GM12878 (cell line): ENCODE results near the gene IL16. TPM values are rescaled to one million over a fixed set of nuclear protein-coding genes. Genes with fewer than 3 reads are reported as not detected.

ENCODE experiments used
- ATAC-seq: fragments of 200-7000 bp; cut with Tn5 transposase; 3 replicates; pipeline ENCODE4 v1.9.1; 2020; ENCODE audit warnings: mild to moderate bottlenecking, moderate library complexity
- BruUV-seq: library from RNA; stranded (reverse); fragments of 400-500 nt; replicated peaks from 2 replicates; lab custom pipeline; 2021; lab: Mats Ljungman, UMichigan
- CTCF ChIA-PET: fragments of 300-600 bp; sonication (Branson Sonifier 250); formaldehyde crosslinking; extraction: SDS; loops from one replicate; lab custom pipeline; 2021; ENCODE audit warnings: inconsistent platforms; lab: Yijun Ruan, JAX
- POLR2A ChIA-PET: fragments of 350-600 bp; formaldehyde crosslinking; extraction: SDS; loops from one replicate; lab custom pipeline; 2021; ENCODE audit warnings: inconsistent platforms; lab: Charles Lee
- RAD21 ChIA-PET: fragments of 300-600 bp; sonication (Branson Sonifier 250); formaldehyde crosslinking; loops from one replicate; lab custom pipeline; 2023; ENCODE audit warnings: antibody characterized with exemption; ENCODE audit not compliant: unreplicated experiment; lab: Charles Lee
- SMC1A ChIA-PET: fragments of 300-600 bp; sonication (Branson Sonifier 250); formaldehyde crosslinking; loops from one replicate; lab custom pipeline; 2023; ENCODE audit not compliant: unreplicated experiment, uncharacterized antibody; lab: Charles Lee
- DNase-seq: peaks from one replicate; pipeline ENCODE4 v3.0.0-alpha.2; 2011; ENCODE audit warnings: low read depth, low spot score
- FAIRE-seq: peaks from 3 replicates; lab custom pipeline; 2011; peaks lifted over from hg19 to GRCh38; lab: Jason Lieb, UNC
- H2AFZ ChIP-seq: 2 replicates; pipeline ENCODE4 v1.6.0; 2011; ENCODE audit warnings: low read depth, low read length, control low read depth; ENCODE audit not compliant: control insufficient read depth
- H3K27ac ChIP-seq: 2 replicates; pipeline ENCODE4 v1.5.1; 2011; ENCODE audit warnings: control low read depth; ENCODE audit not compliant: control insufficient read depth, insufficient read depth
- H3K27me3 ChIP-seq, 2 experiments: replicated peaks in 1 of 2; 2 replicates each; pipeline versions ENCODE4 v1.6.0 to v1.6.1; 2011; ENCODE audit warnings: low read length in 1 of 2; ENCODE audit not compliant: control insufficient read depth in 2 of 2, insufficient read depth in 2 of 2
- H3K36me3 ChIP-seq, 2 experiments: 2 replicates each; pipeline ENCODE4 v1.5.1; 2011; ENCODE audit warnings: low read length in 1 of 2; ENCODE audit not compliant: control insufficient read depth in 2 of 2, insufficient read depth in 2 of 2
- H3K4me1 ChIP-seq: 2 replicates; pipeline ENCODE4 v1.6.1; 2011; ENCODE audit warnings: mild to moderate bottlenecking, low read length, moderate library complexity, mixed read lengths; ENCODE audit not compliant: control insufficient read depth, insufficient read depth
- H3K4me2 ChIP-seq: 2 replicates; pipeline ENCODE4 v1.6.0; 2011; ENCODE audit warnings: control low read depth; ENCODE audit not compliant: control insufficient read depth, insufficient read depth
- H3K4me3 ChIP-seq: fragments of 200-600 bp; sonication (generic); 2 replicates; pipeline ENCODE4 v1.5.1; 2016
- H3K79me2 ChIP-seq: 2 replicates; pipeline ENCODE4 v1.6.0; 2011; ENCODE audit warnings: low read length; ENCODE audit not compliant: control insufficient read depth, insufficient read depth
- H3K9ac ChIP-seq: 2 replicates; pipeline ENCODE4 v1.8.0; 2011; ENCODE audit warnings: low read length, control low read depth, mixed read lengths; ENCODE audit not compliant: control insufficient read depth, insufficient read depth
- H3K9me3 ChIP-seq: replicated peaks from 3 replicates; pipeline ENCODE4 v1.5.1; 2011; ENCODE audit warnings: mild to moderate bottlenecking, low read length; ENCODE audit not compliant: control insufficient read depth, insufficient read depth
- H4K20me1 ChIP-seq: 2 replicates; pipeline ENCODE4 v1.6.0; 2011; ENCODE audit not compliant: control insufficient read depth, insufficient read depth
- GATAD2B ChIP-seq: fragments of 450-650 bp; conservative IDR thresholded peaks from 2 replicates; pipeline ENCODE4 v1.6.1; 2017; ENCODE audit warnings: low read depth, mild to moderate bottlenecking, moderate library complexity
- KAT2A ChIP-seq: conservative IDR thresholded peaks from 2 replicates; pipeline ENCODE4 v1.6.1; 2011; ENCODE audit warnings: low read depth, low read length; ENCODE audit not compliant: control insufficient read depth
- NBN ChIP-seq: fragments of 450-650 bp; IDR thresholded peaks from 2 replicates; pipeline ENCODE4 v1.6.1; 2016
- POU2F2 ChIP-seq: IDR thresholded peaks from 3 replicates; pipeline ENCODE4 v1.6.1; 2011; ENCODE audit warnings: low read depth, mild to moderate bottlenecking, low read length, borderline replicate concordance
- RUNX3 ChIP-seq: IDR thresholded peaks from 2 replicates; pipeline ENCODE4 v1.6.1; 2012; ENCODE audit warnings: low read length, inconsistent platforms
- SREBF2 ChIP-seq: IDR thresholded peaks from 2 replicates; pipeline ENCODE4 v1.6.1; 2012; ENCODE audit warnings: mild to moderate bottlenecking, low read length
- TAF1 ChIP-seq: IDR thresholded peaks from 2 replicates; pipeline ENCODE4 v1.6.1; 2011; ENCODE audit warnings: mild to moderate bottlenecking, low read depth, low read length, borderline replicate concordance
- ZNF24 ChIP-seq: fragments of 450-650 bp; IDR thresholded peaks from 2 replicates; pipeline ENCODE4 v1.6.1; 2017; ENCODE audit warnings: antibody characterized with exemption, mild to moderate bottlenecking
- WGBS: methylation state at CpG from one replicate; pipeline ENCODE4 v1.1.6; 2016; ENCODE audit warnings: low lambda C conversion rate; ENCODE audit not compliant: insufficient replicate concordance, insufficient coverage; ENCODE audit errors: missing lambda C conversion rate; 5-methylcytosine and 5-hydroxymethylcytosine counted together
- in situ Hi-C: fragments of 300-500 bp; cut with MboI; formaldehyde crosslinking; loops from 9 replicates; pipeline ENCODE4 v1.14.3; 2018; ENCODE audit warnings: mixed read lengths
- intact Hi-C: fragments of 100-400 bp; cut with micrococcal nuclease; formaldehyde crosslinking; loops from one replicate; pipeline ENCODE4 v1.14.2; 2022; ENCODE audit not compliant: unreplicated experiment
- polyA plus RNA-seq, 11 experiments: library from polyadenylated mRNA; depleted of rRNA in 4 of 11; unstranded in 6 of 11; stranded (reverse) in 5 of 11; fragments of >200 nt; fragmentation: Nextera tagmentation in 4 of 11; fragmentation: Illumina TruSeq in 1 of 11; extraction: Ambion mirVana in 4 of 11; extraction: Trizol in 1 of 11; gene quantifications; 1 replicate in 1 of 11; 2 replicates in 10 of 11; pipeline versions ENCODE4 v1.2.1 to v1.2.3, GENCODE V29; 2011 to 2016; ENCODE audit warnings: inconsistent platforms in 2 of 11, missing spikeins in 2 of 11, low read depth in 1 of 11
- total RNA-seq, 4 experiments: library from RNA; depleted of rRNA in 3 of 4; stranded (reverse); fragments of >200 nt in 3 of 4; fragmentation: Illumina TruSeq in 1 of 4; extraction: Trizol in 1 of 4; gene quantifications; 2 replicates each; pipeline versions ENCODE4 v1.2.1 to v1.2.3, GENCODE V29; 2013 to 2021
- TF ChIP-seq, protein P1 (sequence below): fragments of 450-650 bp; IDR thresholded peaks from 2 replicates; pipeline ENCODE4 v1.6.1; 2016; ENCODE audit warnings: mild to moderate bottlenecking
- TF ChIP-seq, protein P2 (sequence below): IDR thresholded peaks from 2 replicates; pipeline ENCODE4 v1.6.1; 2011; ENCODE audit warnings: mild to moderate bottlenecking, low read depth, low read length, moderate library complexity; ENCODE audit not compliant: insufficient replicate concordance
- TF ChIP-seq, protein P3 (sequence below): fragments of 450-650 bp; IDR thresholded peaks from 2 replicates; pipeline ENCODE4 v1.6.1; 2017; ENCODE audit warnings: mild to moderate bottlenecking, low read depth, inconsistent platforms; ENCODE audit not compliant: poor library complexity, severe bottlenecking
- TF ChIP-seq, protein P4 (sequence below): fragments of 450-650 bp; formaldehyde crosslinking; IDR thresholded peaks from 2 replicates; pipeline ENCODE4 v1.5.0; 2022; ENCODE audit warnings: mild to moderate bottlenecking, missing genetic modification characterization
- TF ChIP-seq, protein P5 (sequence below): fragments of 450-650 bp; conservative IDR thresholded peaks from 2 replicates; pipeline ENCODE4 v1.6.1; 2017; ENCODE audit warnings: mild to moderate bottlenecking, moderate library complexity

IL16 gene
- total and polyA plus RNA-seq, 10 of the 15 experiments (the other 5 are each of a cell fraction or from before 2014, with no cell fraction given): 21.7 to 206 (median 44.5) TPM

DNA sequence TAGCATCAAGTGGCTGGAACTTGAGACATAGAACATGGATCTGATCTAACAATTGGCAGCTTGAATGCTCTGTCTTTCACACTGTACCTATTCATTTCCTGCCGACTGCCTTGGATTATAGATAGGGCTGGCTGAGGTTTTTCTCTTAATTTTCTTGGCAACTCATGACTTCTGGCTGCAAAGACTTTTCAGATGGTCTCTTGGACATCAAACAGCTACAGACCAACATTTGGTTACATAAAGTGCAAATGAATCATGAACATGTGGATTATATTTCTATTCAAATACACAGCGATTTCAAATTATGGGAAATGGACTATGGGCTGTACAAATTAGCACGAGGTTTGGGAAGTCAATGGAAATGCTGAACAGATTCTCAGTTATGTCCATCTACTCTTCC, 26.2 kb upstream of the IL16 start:
- ChIA-PET RAD21 (no interaction called here), CTCF (interaction anchor here (2.0 to 4.0 kb wide), 2 partner anchors 15 to 96 kb away, joined by 4 to 21 read pairs; no protein-coding TSS in a partner anchor), POLR2A (no interaction called here), SMC1A (interaction anchor here (1.1 kb wide), 1 partner anchor 15 kb away, joined by 3 read pairs; no protein-coding TSS in a partner anchor)
- Histone ChIP-seq H3K9me3 (no peaks in the 10 kb centered on the region), H3K27me3 (no peaks in the 10 kb centered on the region), H3K27ac (no peak overlapping the region), H3K4me1 (no peaks in the 10 kb centered on the region), H2AFZ (no peak overlapping the region), H3K79me2 (no peaks in the 10 kb centered on the region), H4K20me1 (no peaks in the 10 kb centered on the region), H3K9ac (no peak overlapping the region), H3K36me3 (no peaks in the 10 kb centered on the region), H3K4me3 (no peak overlapping the region), H3K4me2 (no peak overlapping the region)
- in situ Hi-C loops: no loop called here
- WGBS: 20% methylated on average over 3 of the region's 3 CpGs
- intact Hi-C loops: no loop called here
- ATAC-seq (no peak), DNase-seq (no peak), FAIRE-seq (no peak)
- TF ChIP-seq, protein P1, sequence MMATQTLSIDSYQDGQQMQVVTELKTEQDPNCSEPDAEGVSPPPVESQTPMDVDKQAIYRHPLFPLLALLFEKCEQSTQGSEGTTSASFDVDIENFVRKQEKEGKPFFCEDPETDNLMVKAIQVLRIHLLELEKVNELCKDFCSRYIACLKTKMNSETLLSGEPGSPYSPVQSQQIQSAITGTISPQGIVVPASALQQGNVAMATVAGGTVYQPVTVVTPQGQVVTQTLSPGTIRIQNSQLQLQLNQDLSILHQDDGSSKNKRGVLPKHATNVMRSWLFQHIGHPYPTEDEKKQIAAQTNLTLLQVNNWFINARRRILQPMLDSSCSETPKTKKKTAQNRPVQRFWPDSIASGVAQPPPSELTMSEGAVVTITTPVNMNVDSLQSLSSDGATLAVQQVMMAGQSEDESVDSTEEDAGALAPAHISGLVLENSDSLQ: no peak
- TF ChIP-seq, protein P2, sequence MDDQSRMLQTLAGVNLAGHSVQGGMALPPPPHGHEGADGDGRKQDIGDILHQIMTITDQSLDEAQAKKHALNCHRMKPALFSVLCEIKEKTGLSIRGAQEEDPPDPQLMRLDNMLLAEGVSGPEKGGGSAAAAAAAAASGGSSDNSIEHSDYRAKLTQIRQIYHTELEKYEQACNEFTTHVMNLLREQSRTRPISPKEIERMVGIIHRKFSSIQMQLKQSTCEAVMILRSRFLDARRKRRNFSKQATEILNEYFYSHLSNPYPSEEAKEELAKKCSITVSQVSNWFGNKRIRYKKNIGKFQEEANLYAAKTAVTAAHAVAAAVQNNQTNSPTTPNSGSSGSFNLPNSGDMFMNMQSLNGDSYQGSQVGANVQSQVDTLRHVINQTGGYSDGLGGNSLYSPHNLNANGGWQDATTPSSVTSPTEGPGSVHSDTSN: no peak
- no peak for TF ChIP-seq KAT2A
- no peak for TF ChIP-seq RUNX3
- TF ChIP-seq SREBF2: no peak
- TF ChIP-seq GATAD2B: no peak
- no peak for TF ChIP-seq ZNF24
- TF ChIP-seq, protein P3, sequence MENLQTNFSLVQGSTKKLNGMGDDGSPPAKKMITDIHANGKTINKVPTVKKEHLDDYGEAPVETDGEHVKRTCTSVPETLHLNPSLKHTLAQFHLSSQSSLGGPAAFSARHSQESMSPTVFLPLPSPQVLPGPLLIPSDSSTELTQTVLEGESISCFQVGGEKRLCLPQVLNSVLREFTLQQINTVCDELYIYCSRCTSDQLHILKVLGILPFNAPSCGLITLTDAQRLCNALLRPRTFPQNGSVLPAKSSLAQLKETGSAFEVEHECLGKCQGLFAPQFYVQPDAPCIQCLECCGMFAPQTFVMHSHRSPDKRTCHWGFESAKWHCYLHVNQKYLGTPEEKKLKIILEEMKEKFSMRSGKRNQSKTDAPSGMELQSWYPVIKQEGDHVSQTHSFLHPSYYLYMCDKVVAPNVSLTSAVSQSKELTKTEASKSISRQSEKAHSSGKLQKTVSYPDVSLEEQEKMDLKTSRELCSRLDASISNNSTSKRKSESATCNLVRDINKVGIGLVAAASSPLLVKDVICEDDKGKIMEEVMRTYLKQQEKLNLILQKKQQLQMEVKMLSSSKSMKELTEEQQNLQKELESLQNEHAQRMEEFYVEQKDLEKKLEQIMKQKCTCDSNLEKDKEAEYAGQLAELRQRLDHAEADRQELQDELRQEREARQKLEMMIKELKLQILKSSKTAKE: no peak
- TF ChIP-seq POU2F2: no peak
- TF ChIP-seq TAF1: no peak
- TF ChIP-seq, protein P4, sequence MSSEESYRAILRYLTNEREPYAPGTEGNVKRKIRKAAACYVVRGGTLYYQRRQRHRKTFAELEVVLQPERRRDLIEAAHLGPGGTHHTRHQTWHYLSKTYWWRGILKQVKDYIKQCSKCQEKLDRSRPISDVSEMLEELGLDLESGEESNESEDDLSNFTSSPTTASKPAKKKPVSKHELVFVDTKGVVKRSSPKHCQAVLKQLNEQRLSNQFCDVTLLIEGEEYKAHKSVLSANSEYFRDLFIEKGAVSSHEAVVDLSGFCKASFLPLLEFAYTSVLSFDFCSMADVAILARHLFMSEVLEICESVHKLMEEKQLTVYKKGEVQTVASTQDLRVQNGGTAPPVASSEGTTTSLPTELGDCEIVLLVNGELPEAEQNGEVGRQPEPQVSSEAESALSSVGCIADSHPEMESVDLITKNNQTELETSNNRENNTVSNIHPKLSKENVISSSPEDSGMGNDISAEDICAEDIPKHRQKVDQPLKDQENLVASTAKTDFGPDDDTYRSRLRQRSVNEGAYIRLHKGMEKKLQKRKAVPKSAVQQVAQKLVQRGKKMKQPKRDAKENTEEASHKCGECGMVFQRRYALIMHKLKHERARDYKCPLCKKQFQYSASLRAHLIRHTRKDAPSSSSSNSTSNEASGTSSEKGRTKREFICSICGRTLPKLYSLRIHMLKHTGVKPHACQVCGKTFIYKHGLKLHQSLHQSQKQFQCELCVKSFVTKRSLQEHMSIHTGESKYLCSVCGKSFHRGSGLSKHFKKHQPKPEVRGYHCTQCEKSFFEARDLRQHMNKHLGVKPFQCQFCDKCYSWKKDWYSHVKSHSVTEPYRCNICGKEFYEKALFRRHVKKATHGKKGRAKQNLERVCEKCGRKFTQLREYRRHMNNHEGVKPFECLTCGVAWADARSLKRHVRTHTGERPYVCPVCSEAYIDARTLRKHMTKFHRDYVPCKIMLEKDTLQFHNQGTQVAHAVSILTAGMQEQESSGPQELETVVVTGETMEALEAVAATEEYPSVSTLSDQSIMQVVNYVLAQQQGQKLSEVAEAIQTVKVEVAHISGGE (CRISPR knock-in tag): no peak
- no peak for TF ChIP-seq NBN
- TF ChIP-seq, protein P5, sequence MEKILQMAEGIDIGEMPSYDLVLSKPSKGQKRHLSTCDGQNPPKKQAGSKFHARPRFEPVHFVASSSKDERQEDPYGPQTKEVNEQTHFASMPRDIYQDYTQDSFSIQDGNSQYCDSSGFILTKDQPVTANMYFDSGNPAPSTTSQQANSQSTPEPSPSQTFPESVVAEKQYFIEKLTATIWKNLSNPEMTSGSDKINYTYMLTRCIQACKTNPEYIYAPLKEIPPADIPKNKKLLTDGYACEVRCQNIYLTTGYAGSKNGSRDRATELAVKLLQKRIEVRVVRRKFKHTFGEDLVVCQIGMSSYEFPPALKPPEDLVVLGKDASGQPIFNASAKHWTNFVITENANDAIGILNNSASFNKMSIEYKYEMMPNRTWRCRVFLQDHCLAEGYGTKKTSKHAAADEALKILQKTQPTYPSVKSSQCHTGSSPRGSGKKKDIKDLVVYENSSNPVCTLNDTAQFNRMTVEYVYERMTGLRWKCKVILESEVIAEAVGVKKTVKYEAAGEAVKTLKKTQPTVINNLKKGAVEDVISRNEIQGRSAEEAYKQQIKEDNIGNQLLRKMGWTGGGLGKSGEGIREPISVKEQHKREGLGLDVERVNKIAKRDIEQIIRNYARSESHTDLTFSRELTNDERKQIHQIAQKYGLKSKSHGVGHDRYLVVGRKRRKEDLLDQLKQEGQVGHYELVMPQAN: no peak
- BruUV-seq: no TSS peak
